GM23338 (cell line): ENCODE data around the gene ERO1B. TPM values are rescaled to one million over a fixed set of nuclear protein-coding genes. Genes with fewer than 3 reads are reported as not detected.

Source experiments
- ATAC-seq: fragments of 200-7000 bp; cut with Tn5 transposase; 3 replicates; pipeline ENCODE4 v1.9.1; 2020
- DNase-seq: peaks from one replicate; pipeline ENCODE4 v3.0.0-alpha.2; 2015; ENCODE audit warnings: low spot score
- H2AFZ ChIP-seq: fragments of 200-600 bp; sonication (generic); 2 replicates; pipeline ENCODE4 v1.8.0; 2016; ENCODE audit warnings: antibody characterized with exemption, mild to moderate bottlenecking, moderate library complexity
- H3F3A ChIP-seq: fragments of 200-600 bp; sonication (generic); replicated peaks from 2 replicates; pipeline ENCODE4 v1.8.0; 2017; ENCODE audit warnings: antibody characterized with exemption, mixed run types, low read depth
- H3K27ac ChIP-seq: fragments of 200-600 bp; sonication (generic); 2 replicates; pipeline ENCODE4 v1.6.1; 2016; ENCODE audit warnings: low read depth
- H3K27me3 ChIP-seq: fragments of 200-600 bp; sonication (generic); 2 replicates; pipeline ENCODE4 v1.8.0; 2016; ENCODE audit warnings: mild to moderate bottlenecking, mixed run types, moderate library complexity; ENCODE audit not compliant: insufficient read depth
- H3K36me3 ChIP-seq: fragments of 200-600 bp; sonication (generic); 2 replicates; pipeline ENCODE4 v1.8.0; 2016; ENCODE audit warnings: mild to moderate bottlenecking; ENCODE audit not compliant: insufficient read depth
- H3K4me1 ChIP-seq: fragments of 200-600 bp; sonication (generic); 2 replicates; pipeline ENCODE4 v1.8.0; 2016; ENCODE audit warnings: mild to moderate bottlenecking, moderate library complexity; ENCODE audit not compliant: insufficient read depth
- H3K4me2 ChIP-seq: fragments of 200-600 bp; sonication (generic); 2 replicates; pipeline ENCODE4 v1.7.1; 2017; ENCODE audit warnings: mixed run types
- H3K4me3 ChIP-seq: fragments of 200-600 bp; sonication (generic); 2 replicates; pipeline ENCODE4 v1.6.1; 2016; ENCODE audit warnings: mixed run types
- H3K79me2 ChIP-seq: fragments of 200-600 bp; sonication (generic); replicated peaks from 2 replicates; pipeline ENCODE4 v1.8.0; 2017; ENCODE audit warnings: mild to moderate bottlenecking; ENCODE audit not compliant: insufficient read depth
- H3K9me2 ChIP-seq: fragments of 200-600 bp; sonication (generic); 2 replicates; pipeline ENCODE4 v1.8.0; 2017; ENCODE audit not compliant: insufficient read depth
- H4K20me1 ChIP-seq: fragments of 200-600 bp; sonication (generic); replicated peaks from 2 replicates; pipeline ENCODE4 v1.8.0; 2017; ENCODE audit warnings: mild to moderate bottlenecking; ENCODE audit not compliant: insufficient read depth
- H3K27ac Mint-ChIP-seq: 2 replicates; pipeline ENCODE4 v1.8.0; 2020; ENCODE audit warnings: inconsistent platforms, mild to moderate bottlenecking, moderate library complexity, mixed read lengths
- H3K27me3 Mint-ChIP-seq: 3 replicates; pipeline ENCODE4 v1.8.0; 2022; ENCODE audit warnings: low read depth, mild to moderate bottlenecking, moderate library complexity, mixed read lengths, inconsistent platforms; ENCODE audit not compliant: insufficient read depth, poor library complexity
- H3K36me3 Mint-ChIP-seq: 3 replicates; pipeline ENCODE4 v1.8.0; 2021; ENCODE audit warnings: low read depth, mild to moderate bottlenecking, inconsistent platforms, moderate library complexity, mixed read lengths
- H3K4me1 Mint-ChIP-seq: 3 replicates; pipeline ENCODE4 v1.8.0; 2020; ENCODE audit warnings: mild to moderate bottlenecking, inconsistent platforms, mixed read lengths
- H3K4me3 Mint-ChIP-seq: 3 replicates; pipeline ENCODE4 v1.8.0; 2021; ENCODE audit warnings: moderate library complexity, mild to moderate bottlenecking, inconsistent platforms, mixed read lengths
- H3K9me3 Mint-ChIP-seq: 3 replicates; pipeline ENCODE4 v1.8.0; 2020; ENCODE audit warnings: moderate library complexity, mild to moderate bottlenecking, inconsistent platforms, mixed read lengths
- CREB1 ChIP-seq: fragments of 250-450 bp; sonication (Bioruptor Pico); IDR thresholded peaks from 2 replicates; pipeline ENCODE4 v1.5.0; 2020; ENCODE audit warnings: low read depth, mild to moderate bottlenecking, moderate library complexity
- ETS1 ChIP-seq: IDR thresholded peaks from 2 replicates; pipeline ENCODE4 v1.6.1; 2016; ENCODE audit warnings: antibody characterized with exemption
- EZH2phosphoT487 ChIP-seq: fragments of 200-600 bp; sonication (generic); IDR thresholded peaks from one replicate; pipeline ENCODE4 v1.8.1; 2018; ENCODE audit warnings: antibody characterized with exemption; ENCODE audit not compliant: unreplicated experiment
- POLR2AphosphoS5 ChIP-seq: IDR thresholded peaks from 2 replicates; pipeline ENCODE4 v1.6.1; 2016; ENCODE audit warnings: antibody characterized with exemption, low read depth
- polyA plus RNA-seq: library from polyadenylated mRNA; unstranded; fragments of >200 nt; fragmentation: Nextera tagmentation; extraction: Ambion mirVana; gene quantifications from 2 replicates; pipeline ENCODE4 v1.2.1, GENCODE V29; 2016
- total RNA-seq: library from RNA; depleted of rRNA; stranded (reverse); fragments of >200 nt; shearing (Covaris generic); gene quantifications from 2 replicates; pipeline ENCODE4 v1.2.3, GENCODE V29; 2014
- TF ChIP-seq, protein P1 (sequence below): fragments of 250-450 bp; sonication (Bioruptor Pico); IDR thresholded peaks from 2 replicates; pipeline ENCODE4 v1.5.0; 2020; ENCODE audit warnings: mild to moderate bottlenecking, moderate library complexity

ERO1B gene
- total and polyA plus RNA-seq, 2 experiments from 2014 or later, result 2.4 to 3.6 TPM

DNA sequence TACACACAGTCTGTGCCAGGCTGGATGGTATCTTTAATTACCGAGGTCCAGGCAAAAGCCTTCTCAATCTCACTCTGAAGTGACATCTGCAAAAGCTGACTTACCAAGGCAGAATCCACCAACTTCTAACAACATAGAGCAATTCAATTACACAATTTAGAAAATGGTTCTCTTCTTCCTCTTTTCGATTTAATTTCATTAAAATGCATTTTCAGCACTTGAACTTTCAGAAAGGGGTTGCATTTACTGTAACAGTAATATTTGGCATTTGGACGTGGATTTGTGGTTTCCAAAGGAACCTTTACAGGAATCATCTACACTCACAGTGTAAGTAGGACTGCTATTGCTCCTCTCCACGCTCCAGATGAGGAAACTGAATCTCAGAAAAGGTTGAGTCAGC, 53.3 kb downstream of the ERO1B start (continued):
- TF ChIP-seq, protein P1, sequence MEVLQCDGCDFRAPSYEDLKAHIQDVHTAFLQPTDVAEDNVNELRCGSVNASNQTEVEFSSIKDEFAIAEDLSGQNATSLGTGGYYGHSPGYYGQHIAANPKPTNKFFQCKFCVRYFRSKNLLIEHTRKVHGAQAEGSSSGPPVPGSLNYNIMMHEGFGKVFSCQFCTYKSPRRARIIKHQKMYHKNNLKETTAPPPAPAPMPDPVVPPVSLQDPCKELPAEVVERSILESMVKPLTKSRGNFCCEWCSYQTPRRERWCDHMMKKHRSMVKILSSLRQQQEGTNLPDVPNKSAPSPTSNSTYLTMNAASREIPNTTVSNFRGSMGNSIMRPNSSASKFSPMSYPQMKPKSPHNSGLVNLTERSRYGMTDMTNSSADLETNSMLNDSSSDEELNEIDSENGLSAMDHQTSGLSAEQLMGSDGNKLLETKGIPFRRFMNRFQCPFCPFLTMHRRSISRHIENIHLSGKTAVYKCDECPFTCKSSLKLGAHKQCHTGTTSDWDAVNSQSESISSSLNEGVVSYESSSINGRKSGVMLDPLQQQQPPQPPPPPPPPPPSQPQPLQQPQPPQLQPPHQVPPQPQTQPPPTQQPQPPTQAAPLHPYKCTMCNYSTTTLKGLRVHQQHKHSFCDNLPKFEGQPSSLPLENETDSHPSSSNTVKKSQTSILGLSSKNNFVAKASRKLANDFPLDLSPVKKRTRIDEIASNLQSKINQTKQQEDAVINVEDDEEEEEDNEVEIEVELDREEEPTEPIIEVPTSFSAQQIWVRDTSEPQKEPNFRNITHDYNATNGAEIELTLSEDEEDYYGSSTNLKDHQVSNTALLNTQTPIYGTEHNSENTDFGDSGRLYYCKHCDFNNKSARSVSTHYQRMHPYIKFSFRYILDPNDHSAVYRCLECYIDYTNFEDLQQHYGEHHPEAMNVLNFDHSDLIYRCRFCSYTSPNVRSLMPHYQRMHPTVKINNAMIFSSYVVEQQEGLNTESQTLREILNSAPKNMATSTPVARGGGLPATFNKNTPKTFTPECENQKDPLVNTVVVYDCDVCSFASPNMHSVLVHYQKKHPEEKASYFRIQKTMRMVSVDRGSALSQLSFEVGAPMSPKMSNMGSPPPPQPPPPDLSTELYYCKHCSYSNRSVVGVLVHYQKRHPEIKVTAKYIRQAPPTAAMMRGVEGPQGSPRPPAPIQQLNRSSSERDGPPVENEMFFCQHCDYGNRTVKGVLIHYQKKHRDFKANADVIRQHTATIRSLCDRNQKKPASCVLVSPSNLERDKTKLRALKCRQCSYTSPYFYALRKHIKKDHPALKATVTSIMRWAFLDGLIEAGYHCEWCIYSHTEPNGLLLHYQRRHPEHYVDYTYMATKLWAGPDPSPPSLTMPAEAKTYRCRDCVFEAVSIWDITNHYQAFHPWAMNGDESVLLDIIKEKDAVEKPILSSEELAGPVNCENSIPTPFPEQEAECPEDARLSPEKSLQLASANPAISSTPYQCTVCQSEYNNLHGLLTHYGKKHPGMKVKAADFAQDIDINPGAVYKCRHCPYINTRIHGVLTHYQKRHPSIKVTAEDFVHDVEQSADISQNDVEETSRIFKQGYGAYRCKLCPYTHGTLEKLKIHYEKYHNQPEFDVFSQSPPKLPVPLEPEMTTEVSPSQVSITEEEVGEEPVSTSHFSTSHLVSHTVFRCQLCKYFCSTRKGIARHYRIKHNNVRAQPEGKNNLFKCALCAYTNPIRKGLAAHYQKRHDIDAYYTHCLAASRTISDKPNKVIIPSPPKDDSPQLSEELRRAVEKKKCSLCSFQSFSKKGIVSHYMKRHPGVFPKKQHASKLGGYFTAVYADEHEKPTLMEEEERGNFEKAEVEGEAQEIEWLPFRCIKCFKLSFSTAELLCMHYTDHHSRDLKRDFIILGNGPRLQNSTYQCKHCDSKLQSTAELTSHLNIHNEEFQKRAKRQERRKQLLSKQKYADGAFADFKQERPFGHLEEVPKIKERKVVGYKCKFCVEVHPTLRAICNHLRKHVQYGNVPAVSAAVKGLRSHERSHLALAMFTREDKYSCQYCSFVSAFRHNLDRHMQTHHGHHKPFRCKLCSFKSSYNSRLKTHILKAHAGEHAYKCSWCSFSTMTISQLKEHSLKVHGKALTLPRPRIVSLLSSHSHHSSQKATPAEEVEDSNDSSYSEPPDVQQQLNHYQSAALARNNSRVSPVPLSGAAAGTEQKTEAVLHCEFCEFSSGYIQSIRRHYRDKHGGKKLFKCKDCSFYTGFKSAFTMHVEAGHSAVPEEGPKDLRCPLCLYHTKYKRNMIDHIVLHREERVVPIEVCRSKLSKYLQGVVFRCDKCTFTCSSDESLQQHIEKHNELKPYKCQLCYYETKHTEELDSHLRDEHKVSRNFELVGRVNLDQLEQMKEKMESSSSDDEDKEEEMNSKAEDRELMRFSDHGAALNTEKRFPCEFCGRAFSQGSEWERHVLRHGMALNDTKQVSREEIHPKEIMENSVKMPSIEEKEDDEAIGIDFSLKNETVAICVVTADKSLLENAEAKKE (CRISPR knock-in tag), result no peak

GRCh38 chr1:236222632-236223031, 59.1 kb downstream of the ERO1B start:
- Histone ChIP-seq H3K27ac (no peak overlapping the region), H3F3A (no peaks in the 10 kb centered on the region), H3K79me2 (no peaks in the 10 kb centered on the region), H2AFZ (no peak overlapping the region), H3K4me1 (no peaks in the 10 kb centered on the region), H3K36me3 (no peaks in the 10 kb centered on the region), H3K27me3 (no peaks in the 10 kb centered on the region), H3K4me3 (no peak overlapping the region), H3K9me2 (no peaks in the 10 kb centered on the region), H3K4me2 (no peak overlapping the region), H4K20me1 (no peaks in the 10 kb centered on the region)
- H3K36me3 Mint-ChIP-seq, result no peaks in the 10 kb centered on the region
- H3K4me1 Mint-ChIP-seq, result no peaks in the 10 kb centered on the region
- DNase-seq, result no peak
- H3K4me3 Mint-ChIP-seq, result no peak overlapping the region
- no peaks in the 10 kb centered on the region for H3K27me3 Mint-ChIP-seq
- no peak for ATAC-seq
- H3K9me3 Mint-ChIP-seq, result no peaks in the 10 kb centered on the region
- no peak overlapping the region for H3K27ac Mint-ChIP-seq
- no peak for TF ChIP-seq ETS1
- no peak for TF ChIP-seq EZH2phosphoT487
- TF ChIP-seq CREB1 (CRISPR knock-in tag), result no peak
- TF ChIP-seq, protein P1 (CRISPR knock-in tag), result no peak
- TF ChIP-seq POLR2AphosphoS5, result no peak
